ENCODE measurements around the gene ERVFRD-1. TPM values are rescaled to one million over a fixed set of nuclear protein-coding genes. Genes with fewer than 3 reads are reported as not detected.
"Not testable (repeated sequence)": the region's sequence is repeated elsewhere in the genome, so short reads cannot be mapped to it uniquely, and the experiment has no call there.

Gene ERVFRD-1
- total RNA-seq, 1 donor from 2014 or later, result not detected

DNA sequence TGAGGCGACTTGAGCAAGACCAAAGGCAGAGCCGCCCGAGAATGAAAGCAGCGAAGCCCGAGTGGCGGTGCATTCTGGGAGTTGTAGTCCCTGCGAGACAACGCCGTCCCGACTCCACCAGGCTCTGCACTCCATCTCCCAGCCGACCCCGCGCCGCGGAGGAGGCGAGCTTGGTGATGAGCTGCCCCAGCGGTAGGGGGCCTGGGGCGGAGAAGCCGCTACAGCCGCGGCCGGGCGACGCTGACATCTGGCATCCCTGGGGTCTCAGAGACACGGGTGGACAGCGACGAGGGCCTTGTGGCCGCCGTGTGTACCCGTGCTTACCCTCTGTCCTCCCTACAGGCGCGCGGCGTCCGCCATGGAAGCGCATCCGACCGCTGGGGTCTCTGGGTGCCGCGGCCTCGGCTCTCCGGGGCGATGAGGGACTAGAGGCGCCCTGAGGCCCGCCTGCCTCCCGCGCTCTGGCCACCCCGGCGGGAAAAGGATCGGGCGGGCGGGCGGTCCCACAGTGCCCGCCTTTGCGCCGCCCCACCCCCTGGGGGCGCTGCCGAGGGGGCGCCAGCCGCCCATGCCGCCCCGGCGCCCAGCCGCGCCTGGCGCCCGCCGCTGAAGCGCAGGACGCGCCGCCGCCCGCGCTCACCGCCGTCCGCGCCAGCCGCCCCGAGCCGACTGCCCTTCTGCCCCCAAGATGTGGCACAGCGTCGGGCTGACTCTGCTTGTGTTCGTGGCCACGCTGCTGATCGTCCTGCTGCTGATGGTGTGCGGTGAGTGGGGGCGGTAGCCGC is 17.7 kb downstream of the ERVFRD-1 start, which contains the start of gene SMIM13:
Gene SMIM13 (plus strand): TSS at position 209 of the 785 bp plus-strand sequence. CDS start 480 bp downstream, at position 689.
- H3K27me3 Mint-ChIP-seq (ENCODE audit: unreplicated experiment), result no peaks in the 10 kb centered on the region
- H3K9me3 Mint-ChIP-seq (ENCODE audit: unreplicated experiment), result no peaks in the 10 kb centered on the region
- TF ChIP-seq, protein P1, sequence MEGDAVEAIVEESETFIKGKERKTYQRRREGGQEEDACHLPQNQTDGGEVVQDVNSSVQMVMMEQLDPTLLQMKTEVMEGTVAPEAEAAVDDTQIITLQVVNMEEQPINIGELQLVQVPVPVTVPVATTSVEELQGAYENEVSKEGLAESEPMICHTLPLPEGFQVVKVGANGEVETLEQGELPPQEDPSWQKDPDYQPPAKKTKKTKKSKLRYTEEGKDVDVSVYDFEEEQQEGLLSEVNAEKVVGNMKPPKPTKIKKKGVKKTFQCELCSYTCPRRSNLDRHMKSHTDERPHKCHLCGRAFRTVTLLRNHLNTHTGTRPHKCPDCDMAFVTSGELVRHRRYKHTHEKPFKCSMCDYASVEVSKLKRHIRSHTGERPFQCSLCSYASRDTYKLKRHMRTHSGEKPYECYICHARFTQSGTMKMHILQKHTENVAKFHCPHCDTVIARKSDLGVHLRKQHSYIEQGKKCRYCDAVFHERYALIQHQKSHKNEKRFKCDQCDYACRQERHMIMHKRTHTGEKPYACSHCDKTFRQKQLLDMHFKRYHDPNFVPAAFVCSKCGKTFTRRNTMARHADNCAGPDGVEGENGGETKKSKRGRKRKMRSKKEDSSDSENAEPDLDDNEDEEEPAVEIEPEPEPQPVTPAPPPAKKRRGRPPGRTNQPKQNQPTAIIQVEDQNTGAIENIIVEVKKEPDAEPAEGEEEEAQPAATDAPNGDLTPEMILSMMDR (IDR thresholded peaks at IDR 0.05), result peak; percentile 70
- H3K36me3 Mint-ChIP-seq (ENCODE audit: unreplicated experiment), result no peaks in the 10 kb centered on the region
- H3K4me3 Mint-ChIP-seq (ENCODE audit: unreplicated experiment), result peak within 1 kb of the TSS; percentile 91
- H3K27ac Mint-ChIP-seq (ENCODE audit: unreplicated experiment), result peak within 1 kb of the TSS; percentile 97
- H3K4me1 Mint-ChIP-seq (ENCODE audit: unreplicated experiment), result peaks cover 31% of the 10 kb centered on the region
- peak; percentile 99 for DNase-seq (ENCODE audit: extremely low spot score, unreplicated experiment)

DNA sequence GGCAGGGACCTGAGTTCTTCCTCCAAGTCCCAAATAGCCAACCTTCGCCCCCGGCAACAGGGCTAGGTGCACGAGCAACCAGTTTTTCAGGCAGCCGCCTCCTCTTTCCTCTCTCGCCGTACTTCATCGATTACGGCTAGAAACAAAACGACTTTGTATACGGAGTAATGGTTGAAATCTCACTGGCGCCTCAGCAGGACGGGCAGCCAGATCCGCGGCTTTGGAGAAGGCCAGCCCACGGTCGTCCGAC is 18.2 kb downstream of the ERVFRD-1 start:
- H3K9me3 Mint-ChIP-seq (ENCODE audit: unreplicated experiment), result no peaks in the 10 kb centered on the region
- no peak for DNase-seq (ENCODE audit: extremely low spot score, unreplicated experiment)
- peaks cover 29% of the 10 kb centered on the region for H3K4me1 Mint-ChIP-seq (ENCODE audit: unreplicated experiment)
- H3K27me3 Mint-ChIP-seq (ENCODE audit: unreplicated experiment), result no peaks in the 10 kb centered on the region
- H3K27ac Mint-ChIP-seq (ENCODE audit: unreplicated experiment), result peak overlapping the region; percentile 96
- TF ChIP-seq, protein P1 (IDR thresholded peaks at IDR 0.05), result no peak
- no peaks in the 10 kb centered on the region for H3K36me3 Mint-ChIP-seq (ENCODE audit: unreplicated experiment)
- peak overlapping the region; percentile 91 for H3K4me3 Mint-ChIP-seq (ENCODE audit: unreplicated experiment)

GRCh38 chr6:11092668-11093375 is 18.7 kb downstream of the ERVFRD-1 start:
- Mint-ChIP-seq H3K27ac (ENCODE audit: unreplicated experiment) (peak overlapping the region; percentile 96), H3K4me3 (ENCODE audit: unreplicated experiment) (peak overlapping the region; percentile 91), H3K27me3 (ENCODE audit: unreplicated experiment) (no peaks in the 10 kb centered on the region), H3K36me3 (ENCODE audit: unreplicated experiment) (no peaks in the 10 kb centered on the region), H3K9me3 (ENCODE audit: unreplicated experiment) (no peaks in the 10 kb centered on the region), H3K4me1 (ENCODE audit: unreplicated experiment) (peaks cover 29% of the 10 kb centered on the region)
- DNase-seq (ENCODE audit: extremely low spot score, unreplicated experiment), result no peak
- TF ChIP-seq, protein P1 (IDR thresholded peaks at IDR 0.05), result no peak

DNA sequence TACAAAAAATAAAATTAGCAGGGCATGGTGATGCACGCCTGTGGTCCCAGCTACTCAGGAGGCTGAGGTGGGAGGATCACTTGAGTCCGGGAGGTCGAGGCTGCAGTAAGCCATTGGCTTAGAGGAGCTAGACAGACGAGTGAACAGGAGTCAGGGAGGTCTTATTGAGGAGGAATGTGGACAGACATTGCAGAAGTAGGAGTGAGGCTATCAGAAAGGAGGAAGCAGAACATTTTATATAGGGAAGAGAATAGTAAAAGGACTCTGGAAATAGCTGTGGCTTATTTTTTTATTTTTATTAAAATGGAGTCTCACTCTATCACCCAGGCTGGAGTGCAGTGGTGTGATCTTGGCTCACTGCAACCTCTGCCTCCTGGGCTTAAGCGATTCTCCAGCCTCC is 20.4 kb downstream of the ERVFRD-1 start:
- H3K27ac Mint-ChIP-seq (ENCODE audit: unreplicated experiment); H3K36me3 Mint-ChIP-seq (ENCODE audit: unreplicated experiment); H3K4me3 Mint-ChIP-seq (ENCODE audit: unreplicated experiment); DNase-seq (ENCODE audit: extremely low spot score, unreplicated experiment); H3K9me3 Mint-ChIP-seq (ENCODE audit: unreplicated experiment); H3K27me3 Mint-ChIP-seq (ENCODE audit: unreplicated experiment): not testable (repeated sequence)
- peaks cover 30% of the 10 kb centered on the region for H3K4me1 Mint-ChIP-seq (ENCODE audit: unreplicated experiment)

DNA sequence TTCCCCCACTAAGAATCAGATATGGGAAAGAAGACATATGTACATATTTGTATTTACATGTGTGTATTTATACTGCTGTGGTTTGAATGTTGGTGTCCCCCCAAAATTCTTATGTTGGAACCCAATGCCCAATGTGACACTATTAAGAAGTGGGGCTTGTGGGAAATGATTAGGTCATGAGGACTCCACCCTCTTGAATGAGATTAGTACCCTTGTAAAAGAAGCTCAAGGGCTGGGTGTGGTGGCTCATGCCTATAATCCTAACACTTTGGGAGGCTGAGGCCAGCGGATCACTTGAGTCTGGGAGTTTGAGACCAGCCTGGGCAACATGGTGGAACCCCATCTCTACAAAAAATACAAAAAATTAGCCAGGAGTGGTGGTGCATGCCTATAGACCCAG is 21.8 kb downstream of the ERVFRD-1 start:
- no peaks in the 10 kb centered on the region for H3K9me3 Mint-ChIP-seq (ENCODE audit: unreplicated experiment)

GRCh38 chr6:11087141-11087812 is 24.2 kb downstream of the ERVFRD-1 start:
- not testable (repeated sequence) for H3K36me3 Mint-ChIP-seq (ENCODE audit: unreplicated experiment); H3K27ac Mint-ChIP-seq (ENCODE audit: unreplicated experiment); H3K4me3 Mint-ChIP-seq (ENCODE audit: unreplicated experiment); H3K9me3 Mint-ChIP-seq (ENCODE audit: unreplicated experiment); H3K27me3 Mint-ChIP-seq (ENCODE audit: unreplicated experiment)
- DNase-seq (ENCODE audit: extremely low spot score, unreplicated experiment), result peak; percentile 75
- peaks cover 12% of the 10 kb centered on the region for H3K4me1 Mint-ChIP-seq (ENCODE audit: unreplicated experiment)

More for the DNA sequence above, 21.8 kb downstream of the ERVFRD-1 start:
- no peaks in the 10 kb centered on the region for H3K36me3 Mint-ChIP-seq (ENCODE audit: unreplicated experiment)
- H3K4me1 Mint-ChIP-seq (ENCODE audit: unreplicated experiment), result peaks cover 20% of the 10 kb centered on the region
- no peak overlapping the region for H3K4me3 Mint-ChIP-seq (ENCODE audit: unreplicated experiment)
- TF ChIP-seq, protein P1 (IDR thresholded peaks at IDR 0.05), result no peak
- H3K27ac Mint-ChIP-seq (ENCODE audit: unreplicated experiment), result no peak overlapping the region
- no peak for DNase-seq (ENCODE audit: extremely low spot score, unreplicated experiment)
- no peaks in the 10 kb centered on the region for H3K27me3 Mint-ChIP-seq (ENCODE audit: unreplicated experiment)

Data from osteocyte (in vitro differentiated cells).